Activated CD8-positive, alpha-beta T cell treated with anti-CD3 and anti-CD28 coated beads for 36 hours (primary cell): ENCODE data around the gene ZNF487. TPM values are rescaled to one million over a fixed set of nuclear protein-coding genes. Genes with fewer than 3 reads are reported as not detected.
"Not testable (repeated sequence)": the region's sequence is repeated elsewhere in the genome, so short reads cannot be mapped to it uniquely, and the experiment has no call there.

Experiments used
- ATAC-seq: fragments of 200-7000 bp; cut with Tn5 transposase; one replicate; pipeline ENCODE4 v1.10.0; 2021; ENCODE audit warnings: mild to moderate bottlenecking, moderate library complexity
- CTCF ChIA-PET: fragments of 350-600 bp; sonication (Branson Sonifier 250); formaldehyde crosslinking; loops from one replicate; lab custom pipeline; 2021; ENCODE audit warnings: antibody characterized with exemption; lab: Charles Lee
- POLR2A ChIA-PET: fragments of 350-600 bp; sonication (Branson Sonifier 250); formaldehyde crosslinking; loops from one replicate; lab custom pipeline; 2021; ENCODE audit warnings: antibody characterized with exemption; lab: Charles Lee
- DNase-seq: peaks from one replicate; pipeline ENCODE4 v3.0.0-alpha.2; 2020
- H3K27ac Mint-ChIP-seq: one replicate; pipeline ENCODE4 v1.8.0; 2021; ENCODE audit warnings: mild to moderate bottlenecking, mixed read lengths
- H3K27me3 Mint-ChIP-seq: one replicate; pipeline ENCODE4 v1.8.0; 2021; ENCODE audit warnings: mixed read lengths
- H3K36me3 Mint-ChIP-seq: one replicate; pipeline ENCODE4 v1.8.0; 2021; ENCODE audit warnings: low read depth, mixed read lengths
- H3K4me1 Mint-ChIP-seq: one replicate; pipeline ENCODE4 v1.8.0; 2021; ENCODE audit warnings: low read depth, mixed read lengths
- H3K4me3 Mint-ChIP-seq: one replicate; pipeline ENCODE4 v1.8.0; 2021; ENCODE audit warnings: mild to moderate bottlenecking, moderate library complexity, mixed read lengths
- H3K9me3 Mint-ChIP-seq: one replicate; pipeline ENCODE4 v1.8.0; 2021; ENCODE audit warnings: mixed read lengths
- intact Hi-C: fragments of 100-400 bp; cut with micrococcal nuclease; formaldehyde crosslinking; loops from one replicate; pipeline ENCODE4 v1.10.0; 2022
- total RNA-seq, 2 experiments: library from RNA; stranded (reverse); gene quantifications; one replicate each; pipeline ENCODE4 v1.2.3, GENCODE V29; 2021
- TF ChIP-seq, protein P1 (sequence below): fragments of 200-600 bp; IDR thresholded peaks from one replicate; pipeline ENCODE4 v1.8.0; 2022; ENCODE audit warnings: antibody characterized with exemption, mild to moderate bottlenecking

The ZNF487 gene
- total RNA-seq, 2 experiments from 2014 or later: 1.4 to 1.9 TPM

DNA sequence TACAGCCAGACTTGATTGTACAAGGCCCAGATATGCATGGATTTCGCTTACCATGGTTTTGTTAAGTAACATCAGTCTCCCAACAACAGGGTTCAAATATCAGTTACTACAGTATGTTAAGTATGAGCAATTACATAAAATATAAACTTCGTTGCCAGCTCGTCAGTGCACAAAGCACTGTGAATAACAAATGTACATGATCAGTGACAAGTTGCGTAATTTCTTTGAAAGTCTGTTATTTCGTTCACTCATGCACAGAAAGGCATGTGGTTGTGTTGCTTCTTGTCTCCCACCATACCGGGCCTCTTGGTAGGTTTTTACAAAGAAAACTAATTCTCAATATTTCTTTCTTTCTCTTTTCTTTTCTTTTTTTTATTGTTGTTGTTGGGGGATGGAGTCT, 12.5 kb upstream of the ZNF487 start:
- intact Hi-C loops: no loop called here
- H3K27ac Mint-ChIP-seq: no peak overlapping the region
- TF ChIP-seq, protein P1, sequence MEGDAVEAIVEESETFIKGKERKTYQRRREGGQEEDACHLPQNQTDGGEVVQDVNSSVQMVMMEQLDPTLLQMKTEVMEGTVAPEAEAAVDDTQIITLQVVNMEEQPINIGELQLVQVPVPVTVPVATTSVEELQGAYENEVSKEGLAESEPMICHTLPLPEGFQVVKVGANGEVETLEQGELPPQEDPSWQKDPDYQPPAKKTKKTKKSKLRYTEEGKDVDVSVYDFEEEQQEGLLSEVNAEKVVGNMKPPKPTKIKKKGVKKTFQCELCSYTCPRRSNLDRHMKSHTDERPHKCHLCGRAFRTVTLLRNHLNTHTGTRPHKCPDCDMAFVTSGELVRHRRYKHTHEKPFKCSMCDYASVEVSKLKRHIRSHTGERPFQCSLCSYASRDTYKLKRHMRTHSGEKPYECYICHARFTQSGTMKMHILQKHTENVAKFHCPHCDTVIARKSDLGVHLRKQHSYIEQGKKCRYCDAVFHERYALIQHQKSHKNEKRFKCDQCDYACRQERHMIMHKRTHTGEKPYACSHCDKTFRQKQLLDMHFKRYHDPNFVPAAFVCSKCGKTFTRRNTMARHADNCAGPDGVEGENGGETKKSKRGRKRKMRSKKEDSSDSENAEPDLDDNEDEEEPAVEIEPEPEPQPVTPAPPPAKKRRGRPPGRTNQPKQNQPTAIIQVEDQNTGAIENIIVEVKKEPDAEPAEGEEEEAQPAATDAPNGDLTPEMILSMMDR: no peak
- no peak for DNase-seq
- no peak overlapping the region for H3K4me3 Mint-ChIP-seq
- no peak for ATAC-seq
- no peaks in the 10 kb centered on the region for H3K9me3 Mint-ChIP-seq
- peaks cover 5% of the 10 kb centered on the region for H3K36me3 Mint-ChIP-seq
- H3K4me1 Mint-ChIP-seq: peaks cover 28% of the 10 kb centered on the region
- POLR2A ChIA-PET: interaction anchor here (1.0 to 2.4 kb wide), 2 partner anchors 12 to 17 kb away, joined by 4 to 8 read pairs; no protein-coding TSS in a partner anchor
- CTCF ChIA-PET: interaction anchor here (1.0 kb wide), 1 partner anchor 8 kb away, joined by 3 read pairs; no protein-coding TSS in a partner anchor
- no peaks in the 10 kb centered on the region for H3K27me3 Mint-ChIP-seq

DNA sequence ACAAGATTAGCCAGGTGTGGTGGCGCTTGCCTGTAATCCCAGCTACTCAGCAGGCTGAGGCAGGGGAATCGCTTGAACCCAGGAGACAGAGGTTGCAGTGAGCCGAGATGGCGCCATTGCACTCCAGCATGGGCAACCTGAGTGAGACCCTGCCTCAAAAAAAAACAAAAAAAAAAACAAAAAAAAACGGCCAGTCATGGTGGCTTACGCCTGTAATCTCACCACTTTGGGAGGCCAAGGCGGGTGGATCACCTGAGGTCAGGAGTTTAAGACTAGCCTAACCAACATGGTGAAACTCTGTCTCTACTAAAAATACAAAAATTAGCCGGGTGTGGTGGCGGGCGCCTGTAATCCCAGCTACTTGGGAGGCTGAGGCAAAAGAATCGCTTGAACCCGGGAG, 10.4 kb upstream of the ZNF487 start:
- not testable (repeated sequence) for H3K4me3 Mint-ChIP-seq

DNA sequence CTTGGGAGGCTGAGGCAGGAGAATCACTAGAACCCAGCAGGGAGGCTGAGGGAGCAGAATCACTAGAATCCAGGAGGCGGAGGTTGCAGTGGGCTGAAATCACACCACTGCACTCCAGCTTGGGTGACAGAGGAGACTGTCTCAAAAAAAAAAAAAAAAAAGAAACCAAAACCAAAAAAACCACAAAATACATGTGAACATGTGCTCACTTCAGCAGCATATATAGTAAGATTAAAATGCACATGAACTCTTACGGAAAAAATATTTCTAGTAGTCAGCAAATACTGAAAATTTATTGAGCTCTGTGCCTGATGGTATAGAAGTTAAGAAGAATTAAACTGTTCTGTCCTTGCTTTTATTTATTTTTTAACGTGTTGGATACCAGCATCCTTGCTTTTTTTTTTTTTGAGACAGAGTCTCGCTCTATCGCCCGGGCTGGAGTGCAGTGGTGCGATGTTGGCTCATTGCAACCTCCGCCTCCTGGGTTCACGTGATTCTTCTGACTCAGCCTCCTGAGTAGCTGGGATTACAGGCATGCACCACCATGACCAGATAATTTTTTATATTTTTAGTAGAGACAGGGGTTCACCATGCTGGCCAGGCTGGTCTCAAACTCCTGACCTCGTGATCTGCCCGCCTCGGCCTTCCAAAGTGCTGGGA, 9.6 kb upstream of the ZNF487 start:
- peak; percentile 66 for DNase-seq
- peak; percentile 74 for ATAC-seq
- Mint-ChIP-seq H3K27me3 (no peaks in the 10 kb centered on the region), H3K9me3 (no peaks in the 10 kb centered on the region), H3K4me1 (peaks cover 13% of the 10 kb centered on the region), H3K27ac (peak overlapping the region; percentile 71), H3K36me3 (no peaks in the 10 kb centered on the region), H3K4me3 (peak overlapping the region; percentile 46)
- ChIA-PET POLR2A (interaction anchor here (0.8 to 2.1 kb wide), 8 partner anchors 9 to 29 kb away, joined by 3 to 10 read pairs (median 5); partner anchors contain the start of gene ZNF487), CTCF (interaction anchor here (0.6 kb wide), 1 partner anchor 14 kb away, joined by 3 read pairs; no protein-coding TSS in a partner anchor)
- TF ChIP-seq, protein P1: no peak
- intact Hi-C loops: no loop called here

More for the DNA sequence above, 10.4 kb upstream of the ZNF487 start:
- ATAC-seq, DNase-seq, H3K27ac Mint-ChIP-seq, CTCF ChIA-PET, H3K36me3 Mint-ChIP-seq, intact Hi-C loops, H3K27me3 Mint-ChIP-seq, H3K9me3 Mint-ChIP-seq, POLR2A ChIA-PET: not testable (repeated sequence)
- peaks cover 15% of the 10 kb centered on the region for H3K4me1 Mint-ChIP-seq

DNA sequence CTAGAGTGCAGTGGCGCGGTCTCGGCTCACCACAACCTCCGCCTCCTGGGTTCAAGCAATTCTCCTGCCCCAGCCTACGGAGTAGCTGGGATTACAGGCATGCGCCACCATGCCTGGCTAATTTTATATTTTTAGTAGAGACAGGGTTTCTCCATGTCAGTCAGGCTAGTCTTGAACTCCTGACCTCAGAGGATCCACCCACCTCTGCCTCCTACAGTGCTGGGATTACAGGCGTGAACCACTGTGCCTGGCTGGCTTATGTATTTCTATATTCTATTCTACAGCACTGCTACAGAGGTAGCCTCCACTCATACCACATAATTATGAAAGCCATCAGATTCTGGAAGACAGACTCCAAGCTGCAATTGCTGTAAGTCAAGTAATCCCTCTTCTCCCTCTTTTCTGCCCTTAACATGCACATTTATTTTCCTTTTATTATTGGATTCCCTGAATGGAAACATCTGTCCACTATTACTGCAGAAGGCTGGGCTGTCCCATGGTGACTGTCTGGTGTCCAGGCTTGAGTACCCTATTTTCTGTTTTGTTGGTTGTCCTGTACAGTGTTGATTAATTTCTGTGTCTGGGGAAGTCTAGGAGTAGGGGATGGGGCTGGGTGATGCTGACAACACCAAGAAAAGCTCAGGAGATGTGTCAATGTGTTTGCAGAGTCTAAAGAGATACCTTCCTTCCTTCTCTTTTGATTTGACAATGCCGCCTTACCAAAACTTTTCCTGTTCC, 5.8 kb upstream of the ZNF487 start:
- POLR2A ChIA-PET: interaction anchor here (0.9 to 1.3 kb wide), 2 partner anchors 10 to 36 kb away, joined by 4 to 5 read pairs; no protein-coding TSS in a partner anchor
- Mint-ChIP-seq H3K27me3 (no peaks in the 10 kb centered on the region), H3K9me3 (no peaks in the 10 kb centered on the region), H3K27ac (no peak overlapping the region), H3K4me1 (peaks cover 11% of the 10 kb centered on the region), H3K4me3 (no peak overlapping the region), H3K36me3 (peaks cover 5% of the 10 kb centered on the region)
- intact Hi-C loops: no loop called here
- no peak for ATAC-seq
- CTCF ChIA-PET: interaction anchor here (1.4 kb wide), 1 partner anchor 13 kb away, joined by 3 read pairs; no protein-coding TSS in a partner anchor
- DNase-seq: no peak
- TF ChIP-seq, protein P1: no peak

DNA sequence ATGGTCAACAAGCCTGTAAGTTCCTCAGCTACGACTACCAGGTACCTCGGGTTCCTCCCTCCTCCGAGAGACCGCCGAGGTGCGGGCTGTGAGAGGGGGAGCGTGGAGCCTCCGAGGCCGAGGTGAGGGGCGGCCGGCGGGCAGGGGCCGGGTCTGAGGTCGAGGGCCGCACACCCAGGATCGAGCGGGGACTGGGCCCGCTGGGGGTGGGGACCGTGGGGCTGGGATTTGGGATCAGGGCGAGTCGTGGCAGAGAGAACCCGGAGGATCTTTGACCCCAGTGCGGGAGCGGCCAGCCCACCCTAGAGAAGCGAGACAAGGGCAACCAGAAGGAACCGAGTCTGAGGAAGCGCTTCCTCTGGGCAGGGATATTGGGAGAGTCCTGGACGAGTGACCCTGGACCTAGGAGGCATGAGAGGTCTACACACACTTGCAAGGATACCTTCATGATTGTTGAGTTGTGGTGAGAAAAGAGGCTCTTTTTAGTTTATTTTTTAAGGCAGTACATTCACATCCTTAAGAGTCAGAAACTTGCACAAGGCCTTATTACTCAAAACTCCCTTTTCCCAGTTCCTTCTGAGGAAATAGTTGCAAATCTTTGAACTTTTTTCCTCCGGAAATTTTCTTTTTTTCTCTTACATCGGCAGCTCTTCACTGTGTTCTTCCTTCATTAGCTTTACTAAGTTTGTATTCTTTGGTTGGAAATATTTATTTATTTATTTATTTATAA, 395 bp downstream of the ZNF487 start:
- no peak for DNase-seq
- TF ChIP-seq, protein P1: no peak
- peaks cover 8% of the 10 kb centered on the region for H3K36me3 Mint-ChIP-seq
- peak overlapping the region; percentile 90 for H3K4me3 Mint-ChIP-seq
- intact Hi-C loops: no loop called here
- no peak for ATAC-seq
- no peaks in the 10 kb centered on the region for H3K27me3 Mint-ChIP-seq
- H3K9me3 Mint-ChIP-seq: no peaks in the 10 kb centered on the region
- peaks cover 11% of the 10 kb centered on the region for H3K4me1 Mint-ChIP-seq
- ChIA-PET CTCF (interaction anchor here (1.4 kb wide), 1 partner anchor 17 kb away, joined by 5 read pairs; no protein-coding TSS in a partner anchor), POLR2A (interaction anchor here (1.0 to 2.4 kb wide), 12 partner anchors 10 to 43 kb away, joined by 3 to 10 read pairs (median 5); no protein-coding TSS in a partner anchor)
- peak overlapping the region; percentile 81 for H3K27ac Mint-ChIP-seq
